GM10266 (cell line): ENCODE measurements around the gene C10orf67.

Source experiments
- DNase-seq: peaks from one replicate; pipeline ENCODE4 v3.0.0; 2012; ENCODE audit errors: extremely low spot score
- TF ChIP-seq, protein P1 (sequence below): IDR thresholded peaks from 2 replicates; pipeline ENCODE4 v1.5.1; 2012; ENCODE audit warnings: mild to moderate bottlenecking, low read depth; ENCODE audit not compliant: control insufficient read depth, insufficient read depth; ENCODE audit errors: missing control alignments

The C10orf67 gene

DNA sequence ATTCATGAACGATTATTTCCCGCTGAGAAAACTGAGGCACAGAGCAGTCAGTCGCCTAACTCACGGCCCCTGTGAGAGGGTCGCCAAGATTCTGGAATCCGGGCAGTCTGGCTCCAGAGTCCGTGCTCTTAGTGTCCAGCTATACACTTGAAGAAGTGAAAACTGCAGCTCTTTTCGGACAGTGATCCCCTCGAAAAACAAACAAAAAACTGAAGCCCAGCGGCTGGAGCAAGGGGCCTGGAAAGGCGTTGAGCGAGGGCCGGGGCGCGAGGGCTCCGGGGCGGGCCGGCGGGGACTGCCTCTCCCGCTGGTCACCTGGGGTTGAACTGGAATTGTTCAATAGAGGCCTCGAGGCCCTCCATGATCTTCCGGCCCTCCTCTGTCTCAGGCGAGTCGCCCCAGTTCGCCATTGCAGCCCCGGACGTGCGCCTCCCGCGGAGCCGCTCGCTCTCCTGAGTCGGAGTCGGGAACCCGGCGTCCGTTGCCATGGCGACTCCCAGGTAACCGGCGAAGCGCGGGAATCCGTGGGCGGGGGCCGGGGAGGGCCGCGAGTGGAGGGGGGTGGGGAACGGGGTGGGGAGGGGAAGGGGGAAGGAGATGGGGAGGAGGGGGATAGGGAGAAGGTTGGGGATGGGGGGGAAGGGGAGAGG is 881 bp downstream of the C10orf67 start:
- DNase-seq, result no peak
- TF ChIP-seq, protein P1, sequence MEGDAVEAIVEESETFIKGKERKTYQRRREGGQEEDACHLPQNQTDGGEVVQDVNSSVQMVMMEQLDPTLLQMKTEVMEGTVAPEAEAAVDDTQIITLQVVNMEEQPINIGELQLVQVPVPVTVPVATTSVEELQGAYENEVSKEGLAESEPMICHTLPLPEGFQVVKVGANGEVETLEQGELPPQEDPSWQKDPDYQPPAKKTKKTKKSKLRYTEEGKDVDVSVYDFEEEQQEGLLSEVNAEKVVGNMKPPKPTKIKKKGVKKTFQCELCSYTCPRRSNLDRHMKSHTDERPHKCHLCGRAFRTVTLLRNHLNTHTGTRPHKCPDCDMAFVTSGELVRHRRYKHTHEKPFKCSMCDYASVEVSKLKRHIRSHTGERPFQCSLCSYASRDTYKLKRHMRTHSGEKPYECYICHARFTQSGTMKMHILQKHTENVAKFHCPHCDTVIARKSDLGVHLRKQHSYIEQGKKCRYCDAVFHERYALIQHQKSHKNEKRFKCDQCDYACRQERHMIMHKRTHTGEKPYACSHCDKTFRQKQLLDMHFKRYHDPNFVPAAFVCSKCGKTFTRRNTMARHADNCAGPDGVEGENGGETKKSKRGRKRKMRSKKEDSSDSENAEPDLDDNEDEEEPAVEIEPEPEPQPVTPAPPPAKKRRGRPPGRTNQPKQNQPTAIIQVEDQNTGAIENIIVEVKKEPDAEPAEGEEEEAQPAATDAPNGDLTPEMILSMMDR, result no peak

DNA sequence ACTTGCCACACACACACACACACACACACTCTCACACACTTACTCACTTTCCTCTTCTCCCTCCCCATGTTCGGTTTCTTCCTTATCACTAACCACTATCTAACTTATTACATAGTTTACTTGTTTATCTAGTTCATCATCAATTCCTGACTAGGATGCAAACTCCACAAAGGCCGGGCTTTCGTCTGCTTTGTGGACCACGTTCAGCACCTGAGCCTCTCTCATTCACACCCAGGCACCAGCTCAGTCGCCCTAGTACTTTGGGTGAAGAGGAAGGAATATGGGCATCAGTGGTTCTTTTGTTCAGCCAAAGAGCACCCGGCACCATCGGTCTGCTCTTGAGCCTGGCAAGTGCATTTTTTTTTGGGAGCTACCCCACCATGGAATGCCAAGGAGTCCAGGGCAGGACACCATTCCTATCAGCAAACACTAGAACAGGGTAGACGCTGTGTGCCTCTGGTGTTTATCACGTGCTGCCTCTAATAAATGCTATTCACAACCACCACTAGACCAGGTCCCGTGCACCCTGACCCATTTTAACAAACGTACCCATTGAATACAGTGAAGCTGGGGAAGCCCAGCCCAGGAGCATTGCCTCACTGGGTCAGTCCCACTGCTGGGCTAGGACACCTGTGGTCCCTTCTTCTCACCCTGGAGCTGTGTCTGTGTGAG is 2.2 kb downstream of the C10orf67 start:
- TF ChIP-seq, protein P1, result no peak
- no peak for DNase-seq

DNA sequence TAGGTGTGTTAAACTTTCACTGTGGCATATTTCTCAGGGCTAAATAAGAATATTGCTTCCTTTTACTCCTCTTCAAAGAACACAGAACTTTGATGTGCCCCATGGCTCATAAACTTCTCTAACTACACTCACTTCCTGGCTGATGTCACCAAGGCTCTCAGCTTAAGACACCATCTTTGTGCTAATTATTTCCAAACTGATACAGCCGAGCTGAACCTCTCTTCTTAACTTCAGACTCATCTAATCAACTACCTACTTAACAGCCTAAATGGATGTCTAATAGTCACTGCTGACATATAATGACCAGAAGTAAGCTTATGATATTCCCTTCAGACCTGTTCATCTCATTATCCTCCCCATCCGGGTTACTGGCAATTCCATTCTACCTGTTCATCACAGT is 3.6 kb downstream of the C10orf67 start:
- TF ChIP-seq, protein P1, result no peak
- DNase-seq, result no peak

DNA sequence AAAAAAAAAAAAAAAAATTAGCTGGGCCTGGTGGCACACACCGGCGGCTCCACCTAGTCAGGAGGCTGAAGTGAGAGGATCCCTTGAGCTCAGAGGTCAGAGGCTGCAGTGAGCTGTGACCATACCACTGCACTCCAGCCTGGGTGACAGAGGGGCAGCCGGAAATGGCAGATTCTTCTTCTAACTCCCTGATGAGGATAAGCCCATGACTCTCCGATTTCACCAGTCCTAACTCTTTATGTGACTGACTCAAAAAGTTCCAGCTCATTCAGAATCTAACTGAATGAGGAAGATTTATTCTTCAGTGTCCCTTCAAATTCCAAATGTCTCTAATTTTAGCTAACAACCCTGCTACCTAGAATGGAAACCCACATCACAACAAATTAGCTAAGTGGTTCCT is 4.2 kb downstream of the C10orf67 start:
- DNase-seq, result no peak
- TF ChIP-seq, protein P1, result no peak

DNA sequence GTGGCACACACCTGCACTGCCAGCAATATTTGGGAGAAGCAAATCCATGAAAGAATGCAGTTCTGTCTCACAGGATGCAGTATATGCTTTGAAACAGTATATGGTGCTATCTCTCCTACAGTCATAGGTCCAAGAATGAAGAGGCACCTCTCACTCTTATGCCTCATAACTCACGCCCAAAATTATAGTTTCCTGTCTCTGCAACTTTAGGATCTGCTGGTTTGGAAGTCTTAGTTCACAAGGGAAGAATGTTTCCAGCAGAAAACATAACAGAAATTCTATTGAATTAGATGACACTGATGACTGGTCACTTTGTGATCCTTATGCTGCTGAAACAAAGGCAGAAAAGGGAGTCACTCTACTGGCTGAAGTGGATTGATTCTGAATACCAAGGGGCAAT is 5.7 kb downstream of the C10orf67 start:
- DNase-seq, result no peak
- TF ChIP-seq, protein P1, result no peak

DNA sequence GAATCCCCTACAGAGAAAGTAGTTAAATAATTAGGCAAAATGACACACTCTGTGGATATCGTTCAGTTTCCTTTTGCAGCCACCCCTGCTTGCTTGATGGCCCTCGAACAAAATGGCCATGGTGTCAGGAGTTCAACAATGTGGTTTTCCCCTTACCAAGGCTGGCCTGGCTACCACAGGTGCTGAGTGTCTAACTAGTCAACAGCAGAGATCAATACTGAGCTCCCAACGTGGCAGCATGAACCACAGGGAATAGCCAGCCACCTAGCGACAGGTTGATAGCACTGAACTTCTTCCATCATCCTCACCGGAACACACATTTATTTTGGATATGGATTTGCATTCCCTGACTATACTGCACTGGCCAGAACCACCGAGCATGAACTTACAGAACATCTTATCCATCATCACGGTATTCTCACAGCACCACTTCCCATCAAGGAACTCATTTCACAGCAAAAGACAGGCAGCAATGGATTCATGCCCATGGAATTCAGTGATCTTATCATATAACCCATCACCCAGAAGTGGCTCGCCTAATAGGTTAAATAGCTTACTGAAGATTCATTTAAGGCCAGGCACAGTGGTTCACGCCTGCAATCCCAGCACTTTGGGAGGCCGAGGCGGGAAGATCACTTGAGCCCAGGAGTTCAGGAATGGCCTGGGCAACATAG is 6.3 kb downstream of the C10orf67 start:
- no peak for DNase-seq
- TF ChIP-seq, protein P1, result no peak

DNA sequence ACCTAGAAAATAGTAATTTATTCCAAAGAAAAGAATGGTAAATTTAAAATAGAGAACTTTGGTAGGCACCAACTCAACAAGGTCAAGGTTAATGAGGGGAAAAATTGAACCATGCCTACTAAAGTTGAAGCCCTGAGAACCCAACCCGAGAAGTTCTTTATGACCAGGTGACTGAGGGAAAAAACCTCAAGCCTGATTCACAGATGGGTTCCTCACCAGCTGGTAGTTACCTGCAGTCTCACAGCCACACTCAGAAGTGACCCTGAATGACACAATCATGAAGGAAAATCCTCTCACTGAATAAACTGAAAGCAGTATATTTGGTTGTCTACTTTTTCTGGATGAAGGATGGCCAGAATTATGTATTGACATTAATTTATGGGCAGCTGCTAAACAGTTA is 7.0 kb downstream of the C10orf67 start:
- TF ChIP-seq, protein P1, result no peak
- DNase-seq, result no peak
